GM12891 (cell line): Measurements from ENCODE around the gene COMMD4.

Source experiments
- PAX5 ChIP-seq: IDR thresholded peaks from 2 replicates; pipeline ENCODE4 v1.6.1; 2011; ENCODE audit warnings: low read length, moderate library complexity, mild to moderate bottlenecking; ENCODE audit not compliant: insufficient read depth, severe bottlenecking
- POLR2A ChIP-seq: IDR thresholded peaks from 2 replicates; pipeline ENCODE4 v1.6.1; 2011; ENCODE audit warnings: low read depth, low read length, control low read depth
- POLR2AphosphoS5 ChIP-seq: IDR thresholded peaks from 2 replicates; pipeline ENCODE4 v1.6.1; 2011; ENCODE audit warnings: low read depth, low read length, control low read depth
- SPI1 ChIP-seq: IDR thresholded peaks from 2 replicates; pipeline ENCODE4 v1.6.1; 2011; ENCODE audit warnings: low read depth, low read length, control low read depth
- TAF1 ChIP-seq: IDR thresholded peaks from 2 replicates; pipeline ENCODE4 v1.6.1; 2011; ENCODE audit warnings: low read depth, low read length, control low read depth

- no peak for TF ChIP-seq SPI1
- TF ChIP-seq POLR2A: no peak
- peak; percentile 41; the same call in 1 of the 2 replicates for TF ChIP-seq TAF1
- no peak for TF ChIP-seq POLR2AphosphoS5
- TF ChIP-seq PAX5: no peak
Observed at GRCh38 chr15:75335705-75336355, at the start of gene COMMD4.
